HG02852 (cell line): ENCODE data around the gene MYRFL.
"Not testable (repeated sequence)": the region's sequence is repeated elsewhere in the genome, so short reads cannot be mapped to it uniquely, and the experiment has no call there.

ENCODE experiments used
- ATAC-seq: cut with Tn5 transposase; IDR thresholded peaks from one replicate; pipeline ENCODE4 v1.9.1; 2021; ENCODE audit warnings: mild to moderate bottlenecking, moderate library complexity; ENCODE audit not compliant: unreplicated experiment

Gene MYRFL

GRCh38 chr12:69981881-69982475 lies 157.0 kb downstream of the MYRFL start:
- ATAC-seq, result no peak

DNA sequence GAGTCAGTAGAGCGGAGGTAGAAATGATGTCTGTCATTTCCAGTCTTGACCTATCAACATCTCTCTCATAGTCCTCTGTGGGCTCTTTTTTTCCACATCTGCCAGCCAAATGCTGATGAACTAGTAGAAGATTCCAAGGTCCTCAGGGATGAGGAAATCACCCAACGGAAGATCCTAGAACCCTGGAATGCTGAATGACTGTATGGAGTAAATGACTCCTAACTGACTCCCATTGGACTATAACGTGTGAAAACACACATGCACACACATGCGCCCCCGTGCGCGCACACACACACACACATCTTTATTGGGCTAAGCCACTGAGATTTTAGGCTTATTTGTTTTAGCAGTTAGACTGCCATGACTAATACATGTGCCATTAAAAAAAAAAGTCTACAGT lies 159.2 kb downstream of the MYRFL start:
- no peak for ATAC-seq

DNA sequence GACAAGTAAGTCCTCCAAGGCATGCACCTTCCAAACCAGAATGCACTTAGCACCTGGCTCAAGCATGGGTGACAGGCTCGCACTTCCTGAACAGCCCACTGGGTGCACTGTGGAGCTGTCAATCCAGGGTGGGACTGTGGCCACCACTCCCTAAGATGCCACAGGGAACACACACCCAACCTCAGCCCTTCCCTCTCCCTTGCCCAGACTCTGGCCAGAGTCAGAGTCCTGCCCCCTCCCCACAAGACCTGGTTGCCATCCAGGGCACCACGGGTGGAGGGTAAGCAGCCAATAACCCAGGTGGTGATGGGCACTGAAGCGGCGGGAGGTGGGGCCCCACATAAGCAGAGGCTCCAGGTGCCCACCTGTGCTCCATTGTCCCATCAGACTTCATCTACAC lies 160.6 kb downstream of the MYRFL start:
- peak; percentile 80 for ATAC-seq

- no peak for ATAC-seq
These were observed 161.1 kb downstream of the MYRFL start for GRCh38 chr12:69986114-69986513.

DNA sequence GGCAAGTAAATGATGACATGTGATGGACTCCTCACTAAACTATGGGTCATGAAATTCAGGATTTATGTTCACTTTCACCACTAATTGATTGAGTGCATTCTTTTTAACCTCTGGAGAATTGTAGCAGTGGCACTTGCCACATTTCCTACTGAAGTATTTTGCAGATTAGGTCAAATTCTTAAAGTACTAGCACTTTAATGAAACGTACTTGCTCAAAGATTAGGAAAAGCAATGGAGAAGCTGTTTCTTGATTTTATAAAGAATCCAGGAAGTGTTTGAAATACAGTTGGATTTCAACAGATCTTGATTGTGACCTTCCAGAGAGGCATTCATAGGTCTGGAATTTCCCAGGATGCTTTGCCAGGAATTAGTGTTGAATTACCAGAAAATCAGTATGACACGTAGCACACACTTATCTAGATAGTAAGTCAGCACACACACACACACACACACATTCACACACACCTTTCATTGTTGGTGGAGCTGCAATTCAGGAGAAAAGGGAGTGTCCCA lies 162.6 kb downstream of the MYRFL start:
- no peak for ATAC-seq

DNA sequence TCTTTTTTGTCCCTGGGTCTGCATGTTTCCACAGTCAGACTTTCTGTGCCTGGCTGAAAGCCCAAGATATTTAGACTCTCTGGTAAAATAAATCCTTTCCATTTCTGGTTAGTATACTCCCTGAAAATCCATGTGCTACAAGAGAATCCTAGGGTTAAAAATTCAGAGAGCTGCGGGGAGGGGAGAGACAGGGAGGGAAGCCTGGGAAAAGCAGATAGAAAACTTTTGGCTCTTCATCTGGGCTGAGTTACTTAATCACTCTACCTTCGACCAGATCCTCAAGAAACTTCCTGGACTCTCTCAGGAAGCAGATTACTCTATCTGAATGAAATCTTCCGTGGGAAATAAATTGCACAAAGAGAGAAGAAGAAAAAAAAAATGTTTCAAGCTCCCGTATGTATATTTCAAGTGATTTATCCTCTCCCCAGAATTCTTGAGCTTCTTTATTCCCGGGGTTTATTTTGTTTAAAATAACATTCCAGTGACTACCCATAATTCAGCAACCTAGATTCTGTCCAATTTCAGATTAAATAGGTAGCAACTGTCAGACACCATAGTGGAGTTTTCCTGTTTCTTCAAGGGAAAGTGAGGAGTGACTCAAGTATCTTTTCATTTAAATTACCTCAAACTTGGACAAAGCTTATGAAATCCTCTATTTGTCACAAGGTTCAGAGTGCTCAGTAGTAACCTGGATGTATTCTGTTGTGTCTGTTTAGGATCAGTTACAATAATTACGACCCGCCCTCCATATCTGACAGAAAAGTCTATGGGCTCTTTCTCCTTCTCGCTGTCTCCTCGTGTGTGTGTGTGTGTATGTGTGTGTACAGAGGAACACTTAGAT lies 163.7 kb downstream of the MYRFL start:
- no peak for ATAC-seq

- ATAC-seq, result no peak
These were observed 166.8 kb downstream of the MYRFL start for GRCh38 chr12:69991690-69992288.

DNA sequence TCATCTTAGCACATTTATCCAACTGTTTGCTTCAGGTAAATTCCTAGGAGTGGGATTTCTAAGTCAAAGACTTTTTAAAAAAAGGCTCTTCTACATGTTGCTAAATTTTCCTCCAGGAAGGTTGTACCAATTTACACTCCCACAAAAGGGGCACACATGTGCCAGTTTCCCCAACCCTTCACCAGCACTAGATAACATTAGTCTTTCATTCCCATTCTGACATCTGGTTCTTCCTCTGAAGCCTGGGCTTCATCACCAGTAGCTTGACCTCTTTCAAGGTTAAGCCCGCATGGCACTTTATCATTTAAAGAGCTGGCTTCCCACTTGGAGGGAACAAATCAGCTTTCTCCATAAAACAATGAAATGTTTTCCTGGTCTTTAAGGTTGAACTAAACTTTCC lies 168.4 kb downstream of the MYRFL start:
- ATAC-seq, result no peak

DNA sequence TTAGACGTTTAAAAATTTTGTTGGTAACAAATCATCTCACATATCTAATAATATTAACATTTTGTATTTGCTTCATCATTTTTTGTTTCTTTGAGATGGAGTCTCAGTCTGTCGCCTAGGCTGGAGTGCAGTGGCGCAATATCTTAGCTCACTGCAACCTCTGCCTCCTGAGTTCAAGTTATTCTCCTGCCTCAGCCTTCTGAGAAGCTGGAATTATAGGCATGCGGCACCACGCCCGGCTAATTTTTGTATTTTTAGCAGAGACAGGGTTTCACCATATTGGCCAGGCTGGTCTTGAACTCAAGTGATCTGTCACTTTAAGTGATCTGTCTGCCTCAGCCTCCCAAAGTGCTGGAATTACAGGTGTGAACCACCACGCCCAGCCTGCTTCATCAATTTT lies 169.1 kb downstream of the MYRFL start:
- not testable (repeated sequence) for ATAC-seq

DNA sequence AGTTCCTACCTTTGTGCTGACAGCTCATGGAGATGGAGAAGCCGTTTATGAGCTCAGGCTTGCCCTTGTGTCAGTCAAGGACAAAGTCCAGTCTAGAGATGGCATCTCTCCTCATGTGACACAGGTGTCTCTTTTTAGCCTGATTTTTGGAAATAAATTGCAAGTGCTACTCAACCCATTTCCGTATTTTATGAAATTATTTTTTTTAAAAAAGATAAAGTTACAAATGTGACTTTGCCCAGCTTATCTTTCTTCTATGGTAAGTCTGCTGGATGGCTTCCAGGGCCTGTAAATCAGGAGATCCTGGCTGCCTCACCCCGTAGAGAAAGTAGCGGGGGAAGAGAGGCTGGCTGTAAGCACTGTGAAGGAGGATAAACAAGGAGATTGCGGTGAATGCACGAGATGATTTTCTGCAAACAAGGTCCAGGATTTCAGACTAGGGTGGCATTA lies 169.7 kb downstream of the MYRFL start:
- ATAC-seq, result no peak

- ATAC-seq, result no peak
These were observed 171.2 kb downstream of the MYRFL start for GRCh38 chr12:69996241-69996640.

DNA sequence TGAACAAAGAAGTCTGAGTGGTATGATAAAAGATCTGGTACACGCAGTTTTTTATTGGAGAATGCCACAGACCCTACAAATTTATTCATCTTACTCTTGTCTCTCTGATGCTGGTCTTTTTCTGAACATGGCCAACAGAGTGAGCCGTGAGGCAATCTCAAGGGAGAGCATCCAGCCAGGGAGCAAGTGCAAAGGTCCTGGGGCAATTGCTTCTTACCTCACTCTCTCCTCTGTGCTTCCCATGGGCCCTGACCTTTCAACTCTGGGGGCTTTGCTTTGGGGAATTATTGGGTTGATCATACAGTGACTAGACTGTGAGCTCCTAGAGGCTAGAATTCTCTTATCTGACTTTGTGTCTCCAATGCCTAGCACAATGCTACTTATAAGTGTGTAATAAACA lies 171.7 kb downstream of the MYRFL start:
- no peak for ATAC-seq

DNA sequence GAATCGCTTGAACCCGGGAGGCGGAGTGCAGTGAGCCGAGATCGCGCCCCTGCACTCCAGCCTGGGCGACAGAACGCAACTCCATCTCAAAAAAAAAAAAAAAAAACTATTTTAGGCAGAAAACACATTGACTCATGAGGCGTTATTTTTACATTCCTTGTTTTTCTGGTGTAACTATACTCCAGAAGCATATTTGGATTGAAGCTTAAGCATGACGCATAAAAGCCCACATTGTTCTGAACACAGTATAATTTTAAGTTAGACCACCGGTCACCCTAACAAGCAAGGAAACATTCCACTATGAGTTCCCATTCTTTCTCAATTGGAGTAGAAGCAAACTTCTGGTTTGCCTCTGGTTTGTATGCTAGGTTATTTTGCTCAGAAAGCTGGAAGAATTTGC lies 173.0 kb downstream of the MYRFL start:
- ATAC-seq, result no peak

- no peak for ATAC-seq
These were observed 173.9 kb downstream of the MYRFL start for GRCh38 chr12:69998922-69999321.

DNA sequence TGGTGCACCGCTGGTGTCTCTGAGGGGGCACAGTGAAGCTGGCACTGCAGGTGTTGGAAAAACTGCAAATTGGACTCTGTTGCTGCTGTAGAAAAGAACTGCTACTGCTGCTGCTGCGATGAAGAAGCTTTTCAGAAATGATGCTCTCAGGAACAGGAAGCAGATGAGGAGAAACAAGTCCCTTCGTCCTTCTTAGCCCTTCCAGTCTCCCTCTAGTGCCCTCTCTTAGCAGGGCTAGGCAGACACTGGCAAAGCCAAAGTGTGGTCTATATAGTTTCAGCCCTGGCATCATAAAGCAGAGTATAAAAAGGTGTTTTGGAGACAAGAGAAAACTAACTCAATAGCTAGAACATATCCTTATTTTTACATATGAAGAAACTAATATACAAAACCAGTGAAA lies 174.5 kb downstream of the MYRFL start:
- ATAC-seq, result no peak

DNA sequence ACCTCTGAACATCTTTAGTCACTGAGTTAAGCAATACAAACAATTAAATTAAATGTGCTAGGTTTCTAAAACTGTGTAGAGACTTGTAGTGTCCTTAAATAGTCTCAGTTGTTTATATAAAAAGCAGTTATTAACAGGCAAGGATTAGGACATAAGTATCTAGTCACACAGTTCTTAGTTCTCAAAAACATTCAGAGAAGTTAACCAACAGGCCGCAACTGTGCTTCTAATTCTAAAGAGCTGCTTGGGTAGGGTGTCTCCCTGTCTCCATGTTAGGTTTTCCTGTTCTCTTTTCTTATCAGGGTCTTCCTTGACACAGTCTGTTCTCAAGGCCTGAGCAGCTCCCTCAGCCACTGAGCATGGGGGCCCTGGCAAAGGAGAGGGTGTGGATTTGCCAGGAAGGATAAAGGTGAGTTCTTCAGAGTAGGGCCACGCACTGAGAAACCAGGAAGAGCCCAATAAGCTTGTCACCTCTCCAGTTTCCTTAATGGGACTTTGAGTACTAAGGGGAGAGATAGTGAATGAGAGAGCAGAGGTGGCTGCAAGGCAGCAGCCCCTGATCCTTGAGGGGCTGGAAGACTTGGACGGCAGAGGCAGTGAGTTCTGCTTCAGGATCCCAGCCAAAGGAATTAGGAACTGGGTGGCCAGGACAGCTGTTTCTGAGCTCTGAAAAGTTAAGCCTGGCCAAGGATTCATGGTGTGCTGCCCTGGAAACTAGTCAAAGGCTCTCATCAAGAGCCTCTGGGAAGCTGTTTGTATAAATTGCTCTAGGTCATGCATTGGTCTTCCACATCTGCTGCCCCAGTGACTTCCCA lies 177.3 kb downstream of the MYRFL start:
- no peak for ATAC-seq

GRCh38 chr12:70002912-70003255 lies 177.9 kb downstream of the MYRFL start:
- ATAC-seq, result no peak

DNA sequence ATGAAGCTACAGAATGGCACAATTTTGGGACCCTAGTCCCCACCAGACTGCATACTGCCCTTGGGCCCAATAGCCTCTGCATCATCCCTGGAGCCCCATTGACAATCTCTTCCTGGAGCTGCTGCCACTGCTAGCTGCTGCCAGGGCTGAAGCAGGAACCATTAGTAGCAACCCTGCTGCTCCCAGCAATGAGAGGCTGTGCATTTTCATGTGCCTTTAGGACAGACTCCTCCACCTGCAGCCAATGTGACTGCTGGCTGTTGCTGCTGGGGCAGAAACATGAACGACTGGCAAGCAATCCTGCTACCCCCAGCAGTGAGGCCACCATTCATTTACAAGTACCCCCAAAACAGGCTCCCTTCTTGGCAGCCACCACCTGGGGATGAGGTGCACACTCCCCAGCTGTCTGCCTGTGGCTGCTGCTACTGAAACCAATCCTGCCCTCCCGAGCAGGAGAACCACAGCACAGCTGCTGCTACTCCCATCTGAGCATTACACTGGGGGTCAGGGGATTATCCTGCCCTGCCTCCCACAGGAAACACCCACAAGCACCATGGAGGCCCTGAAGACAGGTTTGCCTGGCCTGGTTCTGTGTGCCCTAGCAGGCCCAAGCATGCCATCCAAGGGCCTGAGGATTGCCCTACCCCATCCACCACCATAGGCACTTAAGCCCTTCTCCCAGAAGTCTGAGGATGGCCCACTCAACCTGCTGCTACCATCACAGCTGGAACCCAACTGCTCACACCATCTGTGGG lies 181.0 kb downstream of the MYRFL start:
- no peak for ATAC-seq

DNA sequence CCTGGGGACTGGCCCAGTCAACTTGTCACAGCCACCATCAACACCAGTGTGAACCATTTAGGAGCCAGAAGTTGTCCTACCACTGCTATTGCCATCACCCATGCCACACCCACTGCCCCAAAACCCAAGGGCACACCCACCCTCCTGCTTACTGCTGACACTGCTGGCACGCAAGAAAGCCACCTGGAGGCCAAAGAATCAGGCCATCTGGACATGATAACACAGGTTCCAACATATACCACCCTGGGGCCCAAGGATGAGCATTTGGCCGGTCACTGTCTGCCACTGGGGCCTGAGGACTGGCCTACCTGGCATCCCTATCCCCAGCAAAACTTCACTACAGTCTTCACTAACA lies 181.6 kb downstream of the MYRFL start:
- no peak for ATAC-seq

GRCh38 chr12:70007687-70008086 lies 182.7 kb downstream of the MYRFL start:
- no peak for ATAC-seq
